Stimulated activated CD4-positive, alpha-beta T cell treated with anti-CD3 and anti-CD28 coated beads, Interleukin-12 subunit alpha, Interleukin-12 subunit beta, amount 100 ng/mL, for 24 hours (primary cell): ENCODE results near the gene RNU5D-1.
"Not testable (repeated sequence)": the region's sequence is repeated elsewhere in the genome, so short reads cannot be mapped to it uniquely, and the experiment has no call there.

ENCODE experiments used
- DNase-seq, 2 experiments: peaks; one replicate each; pipeline ENCODE4 v3.0.0-alpha.2; 2020; ENCODE audit warnings: low read depth in 2 of 2

RNU5D-1 gene

GRCh38 chr1:44730741-44731512 lies at the start of gene RNU5D-1:
Gene RNU5D-1 (minus strand): TSS chr1:44731170.
- DNase-seq: peak; percentile 88 to 97

- no peak for DNase-seq
Measured at GRCh38 chr1:44780583-44781121, 49.7 kb upstream of the RNU5D-1 start.

GRCh38 chr1:44778705-44779576 lies 48.0 kb upstream of the RNU5D-1 start:
- no peak for DNase-seq

GRCh38 chr1:44777969-44778635 lies 47.1 kb upstream of the RNU5D-1 start:
- DNase-seq: no peak

GRCh38 chr1:44777547-44777946 lies 46.6 kb upstream of the RNU5D-1 start:
- no peak for DNase-seq

GRCh38 chr1:44776730-44777068 lies 45.7 kb upstream of the RNU5D-1 start:
- no peak for DNase-seq

GRCh38 chr1:44775930-44776729 lies 45.2 kb upstream of the RNU5D-1 start:
- DNase-seq: no peak

GRCh38 chr1:44775078-44775929 lies 44.3 kb upstream of the RNU5D-1 start, which contains the start of gene RPS8:
Gene RPS8 (plus strand): TSS chr1:44775540. CDS start chr1:44775597, 57 bp downstream.
- DNase-seq: peak; percentile 82 to 84

- DNase-seq: not testable (repeated sequence)
Measured at GRCh38 chr1:44766421-44766820, 35.5 kb upstream of the RNU5D-1 start.

GRCh38 chr1:44760876-44761275 lies 29.9 kb upstream of the RNU5D-1 start:
- no peak for DNase-seq

- DNase-seq: no peak
Measured at GRCh38 chr1:44759077-44759476, 28.1 kb upstream of the RNU5D-1 start.

- no peak for DNase-seq
Measured at GRCh38 chr1:44757420-44757819, 26.4 kb upstream of the RNU5D-1 start.

- no peak for DNase-seq
Measured at GRCh38 chr1:44747878-44748277, 16.9 kb upstream of the RNU5D-1 start.

- DNase-seq: no peak
Measured at GRCh38 chr1:44743211-44743610, 12.2 kb upstream of the RNU5D-1 start.

GRCh38 chr1:44740179-44740617 lies 9.2 kb upstream of the RNU5D-1 start:
- no peak for DNase-seq

- peak; percentile 92 to 99 for DNase-seq
Measured at GRCh38 chr1:44739307-44740178, 8.6 kb upstream of the RNU5D-1 start, which contains the start of gene KIF2C. Gene KIF2C (plus strand): TSS chr1:44739837. CDS start chr1:44739933, 96 bp downstream.

GRCh38 chr1:44738953-44739306 lies 8.0 kb upstream of the RNU5D-1 start:
- not testable (repeated sequence) for DNase-seq

GRCh38 chr1:44735992-44736391 lies 5.0 kb upstream of the RNU5D-1 start:
- DNase-seq: no peak

- DNase-seq: no peak
Measured at GRCh38 chr1:44733784-44734183, 2.8 kb upstream of the RNU5D-1 start.
